ENCODE measurements around the gene ACVR1B. TPM values are rescaled to one million over a fixed set of nuclear protein-coding genes. Genes with fewer than 3 reads are reported as not detected.

Gene ACVR1B
- total and polyA plus RNA-seq, 2 of the 8 experiments (the other 6 are each of a cell fraction or from before 2014, with no cell fraction given): 16.0 to 19.2 TPM

DNA sequence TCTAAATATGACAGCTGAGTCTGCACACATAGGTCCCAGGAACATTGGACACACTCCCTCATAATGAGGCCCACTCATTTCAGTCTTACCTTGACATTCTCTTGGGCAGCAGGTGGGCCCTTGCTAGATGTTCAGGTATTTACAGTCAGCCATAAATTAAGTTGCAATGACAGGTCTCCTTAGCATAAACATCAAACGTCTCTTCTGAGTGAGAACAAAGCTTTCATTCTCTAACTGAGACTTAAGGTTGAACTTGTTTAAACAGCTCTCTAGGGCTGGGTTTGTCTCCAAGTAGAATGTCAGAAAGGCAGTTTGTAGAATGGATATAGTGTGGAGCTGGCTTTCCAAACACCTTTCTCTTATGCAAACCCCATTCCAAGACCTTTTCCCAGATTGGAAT, 10.3 kb downstream of the ACVR1B start:
- H3K9ac ChIP-seq (replicated peaks in 1 of 4; ENCODE audit: extremely low read depth in 1 of 4, low read depth in 3 of 4, low read length in 3 of 4): no peak overlapping the region
- 0 out of 2 replicates have a peak, but pooled peaks cover under 1% of the 10 kb centered on the region for H3K79me1 ChIP-seq (ENCODE audit: low read depth, low read length)
- H3K23ac ChIP-seq (ENCODE audit: insufficient read length): no peak overlapping the region
- TF ChIP-seq FOSL1 (IDR thresholded peaks at IDR 0.05; ENCODE audit: insufficient read depth, low read depth, low read length): no peak
- TF ChIP-seq TBP (IDR thresholded peaks at IDR 0.05; ENCODE audit: low read depth, low read length): no peak
- no peak for TF ChIP-seq POLR2AphosphoS5 (IDR thresholded peaks at IDR 0.05; ENCODE audit: low read depth, low read length)
- TF ChIP-seq BACH1 (IDR thresholded peaks at IDR 0.05; ENCODE audit: low read length): no peak
- no peak for TF ChIP-seq MAFK (IDR thresholded peaks at IDR 0.05; ENCODE audit: low read depth, low read length)
- H2BK120ac ChIP-seq (replicated peaks; ENCODE audit: low read depth, low read length): no peak overlapping the region
- ChIA-PET POLR2A (ENCODE audit: partially characterized antibody) (interaction anchor here (1.0 to 1.1 kb wide), 3 partner anchors 13 to 97 kb away, joined by 3 to 4 read pairs (median 3); no protein-coding TSS in a partner anchor), CTCF (ENCODE audit: partially characterized antibody) (interaction anchor here (0.8 to 2.6 kb wide), 6 partner anchors 9 to 64 kb away, joined by 3 to 14 read pairs (median 3); no protein-coding TSS in a partner anchor)
- peaks cover 0 to 7% (median 0%) of the 10 kb centered on the region in 4 experiments; a peak in 2 of 8 replicates for H3K36me3 ChIP-seq (ENCODE audit: control insufficient read depth in 2 of 4, insufficient read depth in 4 of 4, low read length in 3 of 4)
- no peak overlapping the region for H2AK5ac ChIP-seq (ENCODE audit: low read depth, low read length)
- no peaks in the 10 kb centered on the region; a peak in 1 of 4 replicates for H3K9me3 ChIP-seq (ENCODE audit: insufficient read depth in 2 of 2, low read depth in 1 of 2, low read length in 1 of 2)
- no peak overlapping the region for H2BK5ac ChIP-seq (ENCODE audit: low read depth, low read length)
- H3K4me3 ChIP-seq (ENCODE audit: extremely low read depth in 1 of 4, insufficient read depth in 2 of 4, low read depth in 3 of 4, low read length in 4 of 4): no peak overlapping the region
- DNase-seq (ENCODE audit: low read depth in 1 of 2, low spot score in 2 of 2): no peak
- no peaks in the 10 kb centered on the region for H3K27me3 ChIP-seq (replicated peaks in 1 of 4; ENCODE audit: control insufficient read depth in 3 of 4, extremely low read depth in 1 of 4, insufficient read depth in 3 of 4, low read length in 3 of 4)
- peaks cover 0 to 21% of the 10 kb centered on the region in 2 experiments; a peak in 2 of 4 replicates for H3K79me2 ChIP-seq (ENCODE audit: control insufficient read depth in 1 of 2, insufficient read depth in 2 of 2, low read length in 2 of 2)
- H3K4ac ChIP-seq (replicated peaks; ENCODE audit: insufficient read length, low read depth, low read length): no peak overlapping the region
- no peak overlapping the region for H4K91ac ChIP-seq (replicated peaks; ENCODE audit: insufficient read length, low read length)
- H4K8ac ChIP-seq (ENCODE audit: extremely low read depth, insufficient read depth, low read length): no peak overlapping the region
- no peak overlapping the region for H2BK12ac ChIP-seq (ENCODE audit: low read depth, low read length)
- H3K56ac ChIP-seq (replicated peaks; ENCODE audit: insufficient read length, low read depth, low read length): no peak overlapping the region
- H3K18ac ChIP-seq (ENCODE audit: extremely low read depth, low read length): no peak overlapping the region
- H3K23me2 ChIP-seq (ENCODE audit: low read depth, low read length): no peaks in the 10 kb centered on the region; the same call in 1 of the 2 replicates
- H2BK15ac ChIP-seq (ENCODE audit: low read length): no peak overlapping the region
- no peak overlapping the region for H4K5ac ChIP-seq (ENCODE audit: insufficient read length, low read depth, low read length)
- no peak for FAIRE-seq
- no peak overlapping the region for H3K27ac ChIP-seq (ENCODE audit: low read depth, low read length)
- H2AFZ ChIP-seq (ENCODE audit: low read length): no peak overlapping the region
- peaks cover 0 to 4% (median 1%) of the 10 kb centered on the region in 4 experiments; a peak in 1 of 7 replicates for H3K4me1 ChIP-seq (replicated peaks in 1 of 4; ENCODE audit: control insufficient read depth in 3 of 4, insufficient read depth in 4 of 4, low read length in 3 of 4)
- no peak overlapping the region for H3K4me2 ChIP-seq (ENCODE audit: insufficient read depth in 1 of 2, low read depth in 2 of 2, low read length in 2 of 2)
- WGBS, 2 experiments (ENCODE audit: extremely low coverage in 1 of 2, insufficient coverage in 1 of 2, insufficient read length in 1 of 2, insufficient replicate concordance in 2 of 2, low coverage in 1 of 2, low lambda C conversion rate in 2 of 2, missing lambda C conversion rate in 1 of 2): 80% methylated on average over 1 of the region's 1 CpG; no CpG with 5 or more reads in 1 of the 2 experiments
- no peak overlapping the region for H3K14ac ChIP-seq (ENCODE audit: insufficient read length)
- H2BK20ac ChIP-seq (ENCODE audit: low read length): no peak overlapping the region
- peaks cover 4 to 14% of the 10 kb centered on the region in 2 experiments for H4K20me1 ChIP-seq (replicated peaks in 1 of 2; ENCODE audit: control insufficient read depth in 1 of 2, insufficient read depth in 2 of 2, low read length in 2 of 2)
